HEK293 (cell line): Measurements from ENCODE around the gene LAMC3.
A peak's percentile ranks its signal among the peaks of the same experiment; 100 is the strongest.

ENCODE experiments used
- CTCF ChIA-PET: fragments of 350-600 bp; formaldehyde crosslinking; extraction: SDS; loops from one replicate; lab custom pipeline; 2021; ENCODE audit warnings: antibody characterized with exemption; lab: Yijun Ruan, JAX
- POLR2A ChIA-PET: fragments of 300-600 bp; formaldehyde crosslinking; extraction: SDS; loops from one replicate; lab custom pipeline; 2020; ENCODE audit warnings: antibody characterized with exemption, inconsistent platforms; lab: Yijun Ruan, JAX
- H3K27ac ChIP-seq: fragments of 200-500 bp; sonication (Bioruptor generic); 2 replicates; pipeline ENCODE4 v1.5.1; 2014; ENCODE audit warnings: low read depth, low read length, control low read depth, inconsistent platforms; ENCODE audit errors: extremely low read depth
- H3K36me3 ChIP-seq, 2 experiments: fragments of 200-500 bp in 1 of 2; sonication (Bioruptor generic) in 1 of 2; 1 replicate in 1 of 2; 2 replicates in 1 of 2; pipeline ENCODE4 v1.5.1; 2014 to 2017; ENCODE audit warnings: inconsistent platforms in 2 of 2, low read length in 2 of 2; ENCODE audit not compliant: control insufficient read depth in 2 of 2, insufficient read depth in 1 of 2
- H3K4me1 ChIP-seq: fragments of 200-500 bp; sonication (Bioruptor generic); 2 replicates; pipeline ENCODE4 v1.5.1; 2014; ENCODE audit warnings: mild to moderate bottlenecking, low read length, inconsistent platforms; ENCODE audit not compliant: control insufficient read depth, insufficient read depth
- H3K4me3 ChIP-seq: 2 replicates; pipeline ENCODE4 v1.5.1; 2011; ENCODE audit warnings: low read depth, mild to moderate bottlenecking, control low read depth, low read length, moderate library complexity
- H3K9me3 ChIP-seq: fragments of 200-500 bp; sonication (Bioruptor generic); 2 replicates; pipeline ENCODE4 v1.5.1; 2014; ENCODE audit warnings: low read depth, low read length, inconsistent platforms; ENCODE audit not compliant: control insufficient read depth, insufficient read depth
- PRDM2 ChIP-seq: fragments of 450-650 bp; formaldehyde crosslinking; IDR thresholded peaks from 2 replicates; pipeline ENCODE4 v1.5.1; 2016; ENCODE audit warnings: missing biosample characterization, missing genetic modification characterization, borderline replicate concordance
- SCRT1 ChIP-seq: fragments of 450-650 bp; formaldehyde crosslinking; IDR thresholded peaks from 2 replicates; pipeline ENCODE4 v1.5.1; 2016; ENCODE audit warnings: missing biosample characterization, missing genetic modification characterization, borderline replicate concordance
- ZBTB17 ChIP-seq: fragments of 450-650 bp; formaldehyde crosslinking; IDR thresholded peaks from 2 replicates; pipeline ENCODE4 v1.5.1; 2016; ENCODE audit warnings: missing biosample characterization, missing genetic modification characterization
- ZFP37 ChIP-seq: fragments of 450-650 bp; formaldehyde crosslinking; IDR thresholded peaks from 2 replicates; pipeline ENCODE4 v1.5.1; 2016; ENCODE audit warnings: missing biosample characterization, missing genetic modification characterization
- ZIC2 ChIP-seq: fragments of 450-650 bp; formaldehyde crosslinking; IDR thresholded peaks from 2 replicates; pipeline ENCODE4 v1.5.1; 2016; ENCODE audit warnings: missing biosample characterization, missing genetic modification characterization
- ZNF10 ChIP-seq: fragments of 450-650 bp; formaldehyde crosslinking; IDR thresholded peaks from 2 replicates; pipeline ENCODE4 v1.5.1; 2017; ENCODE audit warnings: missing biosample characterization, missing genetic modification characterization
- ZNF112 ChIP-seq: fragments of 450-650 bp; formaldehyde crosslinking; IDR thresholded peaks from 2 replicates; pipeline ENCODE4 v1.5.0; 2017; ENCODE audit warnings: missing biosample characterization, missing genetic modification characterization
- ZNF140 ChIP-seq: fragments of 450-650 bp; formaldehyde crosslinking; IDR thresholded peaks from 2 replicates; pipeline ENCODE4 v1.5.1; 2016; ENCODE audit warnings: missing biosample characterization, missing genetic modification characterization
- ZNF146 ChIP-seq: fragments of 450-650 bp; formaldehyde crosslinking; IDR thresholded peaks from 2 replicates; pipeline ENCODE4 v1.5.1; 2016; ENCODE audit warnings: missing biosample characterization, missing genetic modification characterization
- ZNF174 ChIP-seq: fragments of 450-650 bp; formaldehyde crosslinking; IDR thresholded peaks from 2 replicates; pipeline ENCODE4 v1.5.0; 2017; ENCODE audit warnings: missing biosample characterization, mild to moderate bottlenecking, missing genetic modification characterization
- ZNF239 ChIP-seq: fragments of 450-650 bp; formaldehyde crosslinking; IDR thresholded peaks from 2 replicates; pipeline ENCODE4 v1.5.1; 2016; ENCODE audit warnings: missing biosample characterization, missing genetic modification characterization
- ZNF24 ChIP-seq: fragments of 450-650 bp; formaldehyde crosslinking; IDR thresholded peaks from 2 replicates; pipeline ENCODE4 v1.5.1; 2016; ENCODE audit warnings: missing biosample characterization, missing genetic modification characterization
- ZNF280D ChIP-seq: fragments of 450-650 bp; formaldehyde crosslinking; IDR thresholded peaks from 2 replicates; pipeline ENCODE4 v1.5.1; 2016; ENCODE audit warnings: missing biosample characterization, missing genetic modification characterization
- ZNF341 ChIP-seq: fragments of 450-650 bp; formaldehyde crosslinking; IDR thresholded peaks from 2 replicates; pipeline ENCODE4; 2016; ENCODE audit warnings: low read depth, missing biosample characterization, missing genetic modification characterization
- ZNF366 ChIP-seq: fragments of 450-650 bp; formaldehyde crosslinking; conservative IDR thresholded peaks from 2 replicates; pipeline ENCODE4 v1.5.1; 2016; ENCODE audit warnings: missing biosample characterization, missing genetic modification characterization
- ZNF529 ChIP-seq: fragments of 450-650 bp; formaldehyde crosslinking; IDR thresholded peaks from 2 replicates; pipeline ENCODE4 v1.5.1; 2017; ENCODE audit warnings: missing genetic modification characterization, missing biosample characterization; ENCODE audit not compliant: insufficient replicate concordance
- ZNF549 ChIP-seq: fragments of 450-650 bp; IDR thresholded peaks from 2 replicates; pipeline ENCODE4 v1.5.1; 2018; ENCODE audit warnings: missing biosample characterization, missing genetic modification characterization, mild to moderate bottlenecking, inconsistent platforms, moderate library complexity
- ZNF580 ChIP-seq: fragments of 450-650 bp; formaldehyde crosslinking; IDR thresholded peaks from 2 replicates; pipeline ENCODE4 v1.5.1; 2016; ENCODE audit warnings: missing biosample characterization, missing genetic modification characterization
- ZNF645 ChIP-seq: fragments of 450-650 bp; formaldehyde crosslinking; IDR thresholded peaks from 2 replicates; pipeline ENCODE4; 2016; ENCODE audit warnings: missing biosample characterization, missing genetic modification characterization
- ZNF670 ChIP-seq: fragments of 450-650 bp; formaldehyde crosslinking; IDR thresholded peaks from 2 replicates; pipeline ENCODE4 v1.5.1; 2016; ENCODE audit warnings: missing biosample characterization, missing genetic modification characterization, low read depth
- ZNF747 ChIP-seq: fragments of 450-650 bp; formaldehyde crosslinking; IDR thresholded peaks from 2 replicates; pipeline ENCODE4 v1.5.1; 2016; ENCODE audit warnings: missing biosample characterization, missing genetic modification characterization
- ZSCAN23 ChIP-seq: fragments of 450-650 bp; formaldehyde crosslinking; IDR thresholded peaks from 2 replicates; pipeline ENCODE4 v1.5.1; 2016; ENCODE audit warnings: missing biosample characterization, missing genetic modification characterization

Gene LAMC3

GRCh38 chr9:130990978-130991777 is 17.8 kb upstream of the LAMC3 start:
- Histone ChIP-seq H3K36me3 (no peaks in the 10 kb centered on the region), H3K4me3 (no peak overlapping the region), H3K4me1 (no peaks in the 10 kb centered on the region), H3K9me3 (no peaks in the 10 kb centered on the region), H3K27ac (no peak overlapping the region)
- TF ChIP-seq ZNF341 (tag by site-specific recombination): peak; percentile 98
- TF ChIP-seq ZNF239: no peak
- CTCF ChIA-PET: interaction anchor here (1.2 to 1.3 kb wide), 2 partner anchors 124 to 281 kb away, joined by 3 to 4 read pairs; no protein-coding TSS in a partner anchor
- POLR2A ChIA-PET: interaction anchor here (0.6 kb wide), 1 partner anchor 92 kb away, joined by 3 read pairs; no protein-coding TSS in a partner anchor

GRCh38 chr9:130991778-130992681 is 16.9 kb upstream of the LAMC3 start:
- Histone ChIP-seq H3K27ac (no peak overlapping the region), H3K4me1 (no peaks in the 10 kb centered on the region), H3K36me3 (no peaks in the 10 kb centered on the region), H3K4me3 (no peak overlapping the region), H3K9me3 (no peaks in the 10 kb centered on the region)
- POLR2A ChIA-PET: interaction anchor here (0.5 kb wide), 1 partner anchor 466 kb away, joined by 3 read pairs; no protein-coding TSS in a partner anchor
- CTCF ChIA-PET: interaction anchor here (1.2 to 1.3 kb wide), 4 partner anchors 57 to 281 kb away, joined by 3 to 7 read pairs (median 5); no protein-coding TSS in a partner anchor
- TF ChIP-seq ZNF645 (no peak), ZNF112 (tag by site-specific recombination) (no peak), ZIC2 (peak; percentile 94), ZNF529 (no peak), ZNF670 (tag by site-specific recombination) (no peak), ZNF580 (tag by site-specific recombination) (no peak), ZFP37 (tag by site-specific recombination) (no peak), ZNF341 (tag by site-specific recombination) (peak; percentile 74), ZSCAN23 (no peak), ZNF24 (no peak), ZNF549 (tag by site-specific recombination) (no peak), ZNF174 (no peak), ZNF10 (tag by site-specific recombination) (no peak), SCRT1 (tag by site-specific recombination) (no peak), ZNF146 (no peak), ZBTB17 (no peak), ZNF280D (tag by site-specific recombination) (no peak), PRDM2 (tag by site-specific recombination) (no peak), ZNF140 (no peak), ZNF747 (tag by site-specific recombination) (no peak), ZNF366 (peak; percentile 50; the same call in 1 of the 2 replicates)
